Stimulated activated CD8-positive, alpha-beta memory T cell treated with anti-CD3 and anti-CD28 coated beads, Interleukin-12 subunit alpha, Interleukin-12 subunit beta, amount 100 ng/mL, for 24 hours (primary cell): ENCODE data around the gene RAB37.
A peak's percentile ranks its signal among the peaks of the same experiment; 100 is the strongest.

Experiments used
- DNase-seq: peaks from one replicate; pipeline ENCODE4 v3.0.0-alpha.2; 2020; ENCODE audit errors: extremely low read depth

RAB37 gene

DNA sequence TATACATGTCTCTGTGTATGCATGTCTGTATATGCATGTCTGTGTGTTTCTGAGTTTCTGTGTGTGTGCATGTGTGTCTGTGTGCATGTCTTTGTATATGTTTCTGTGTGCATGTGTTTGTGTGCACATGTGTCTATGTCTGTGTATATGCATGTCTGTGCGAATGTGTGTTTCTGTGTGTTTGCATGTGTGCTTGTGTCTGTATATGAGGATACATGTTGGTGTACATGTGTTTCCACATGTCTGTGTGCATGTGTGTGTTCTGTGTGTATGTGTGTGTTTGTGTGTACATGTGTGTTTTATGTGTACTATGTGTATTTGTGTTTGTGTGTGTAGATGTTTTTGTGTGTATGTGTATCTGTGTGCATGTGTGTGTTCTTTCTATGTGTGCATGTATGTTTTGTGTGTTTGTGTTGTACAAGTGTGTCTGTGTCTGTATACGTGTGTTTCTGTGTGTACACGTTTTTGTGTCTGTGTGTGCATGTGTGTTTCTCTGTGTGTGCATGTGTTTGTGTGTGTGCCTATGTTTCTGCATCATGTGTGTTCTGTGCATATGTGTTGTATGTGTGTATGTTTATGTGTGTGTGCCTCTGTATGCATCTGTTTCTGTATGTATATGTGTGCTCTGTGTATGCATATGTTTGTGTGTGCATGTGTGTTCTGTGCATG is 8.9 kb upstream of the RAB37 start:
- no peak for DNase-seq

DNA sequence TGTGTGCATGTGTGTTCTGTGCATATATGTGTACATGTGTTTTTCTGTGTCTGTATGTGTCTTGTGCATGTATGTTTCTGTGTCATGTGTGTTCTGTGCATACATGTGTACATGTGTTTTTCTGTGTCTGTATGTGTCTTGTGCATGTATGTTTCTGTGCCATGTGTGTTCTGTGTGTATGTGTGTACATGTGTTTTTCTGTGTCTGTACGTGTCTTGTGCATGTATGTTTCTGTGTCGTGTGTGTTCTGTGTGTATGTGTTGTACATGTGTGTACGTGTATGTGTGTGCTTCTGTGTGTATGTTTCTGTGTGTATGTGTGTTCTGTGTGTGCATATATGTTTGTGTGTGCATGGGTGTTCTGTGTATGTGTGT is 8.4 kb upstream of the RAB37 start:
- no peak for DNase-seq

- no peak for DNase-seq
Measured at GRCh38 chr17:74729368-74729767, 7.7 kb upstream of the RAB37 start.

DNA sequence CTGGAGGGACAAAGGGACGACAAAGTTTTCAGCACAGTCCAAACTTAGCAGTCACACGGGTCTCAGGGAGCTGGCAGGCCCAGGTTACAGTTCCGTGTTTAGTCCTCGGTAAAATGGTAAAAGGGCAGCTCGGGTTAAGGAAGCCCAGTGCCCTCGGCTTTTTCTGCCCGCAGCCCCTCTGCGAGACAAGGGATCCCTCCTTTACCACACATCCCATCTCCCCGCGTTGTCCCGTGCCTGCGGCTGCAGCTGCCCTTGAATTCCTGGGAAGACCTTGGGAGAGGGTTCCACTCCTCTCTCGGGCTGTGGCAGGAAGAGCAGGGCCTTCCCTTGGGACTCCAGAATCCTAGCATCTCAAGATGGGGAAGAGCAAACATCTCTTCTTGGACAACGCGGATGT is 7.2 kb upstream of the RAB37 start:
- no peak for DNase-seq

GRCh38 chr17:74730491-74731346 is 6.3 kb upstream of the RAB37 start:
- DNase-seq: no peak

DNA sequence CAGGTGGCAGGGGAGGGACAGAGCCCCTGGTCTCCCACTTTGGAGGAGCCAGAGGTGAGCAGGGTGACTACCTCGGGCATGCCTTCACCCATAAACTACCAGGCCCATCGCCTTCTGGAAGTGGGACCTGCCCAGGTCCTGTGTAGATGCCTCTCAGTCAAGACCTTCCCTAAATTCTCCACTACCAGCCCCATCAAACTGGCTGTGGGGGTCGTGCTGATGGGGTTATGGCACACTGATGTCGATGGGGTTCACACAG is 5.8 kb upstream of the RAB37 start:
- DNase-seq: no peak

GRCh38 chr17:74732042-74732867 is 4.8 kb upstream of the RAB37 start:
- DNase-seq: no peak

- DNase-seq: no peak
Measured at GRCh38 chr17:74733365-74734122, 3.5 kb upstream of the RAB37 start.

DNA sequence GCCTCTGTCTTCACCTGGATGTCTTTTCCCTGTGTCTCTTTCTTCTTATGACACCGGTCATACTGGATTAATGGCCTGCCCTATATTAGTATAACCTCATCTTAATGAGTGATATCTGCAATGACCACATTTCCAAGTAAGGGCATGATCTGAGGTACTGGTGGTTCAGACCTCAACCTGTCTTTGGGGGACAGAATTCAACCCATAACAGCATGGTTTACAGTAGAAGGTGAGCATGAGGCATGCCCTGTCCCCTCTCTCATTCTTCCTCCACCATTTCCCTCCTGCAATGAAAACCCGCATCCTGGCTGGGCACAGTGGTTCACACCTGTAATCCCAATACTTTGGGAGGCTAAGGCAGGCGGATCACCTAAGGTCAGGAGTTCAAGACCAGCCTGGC is 2.8 kb upstream of the RAB37 start:
- DNase-seq: no peak

DNA sequence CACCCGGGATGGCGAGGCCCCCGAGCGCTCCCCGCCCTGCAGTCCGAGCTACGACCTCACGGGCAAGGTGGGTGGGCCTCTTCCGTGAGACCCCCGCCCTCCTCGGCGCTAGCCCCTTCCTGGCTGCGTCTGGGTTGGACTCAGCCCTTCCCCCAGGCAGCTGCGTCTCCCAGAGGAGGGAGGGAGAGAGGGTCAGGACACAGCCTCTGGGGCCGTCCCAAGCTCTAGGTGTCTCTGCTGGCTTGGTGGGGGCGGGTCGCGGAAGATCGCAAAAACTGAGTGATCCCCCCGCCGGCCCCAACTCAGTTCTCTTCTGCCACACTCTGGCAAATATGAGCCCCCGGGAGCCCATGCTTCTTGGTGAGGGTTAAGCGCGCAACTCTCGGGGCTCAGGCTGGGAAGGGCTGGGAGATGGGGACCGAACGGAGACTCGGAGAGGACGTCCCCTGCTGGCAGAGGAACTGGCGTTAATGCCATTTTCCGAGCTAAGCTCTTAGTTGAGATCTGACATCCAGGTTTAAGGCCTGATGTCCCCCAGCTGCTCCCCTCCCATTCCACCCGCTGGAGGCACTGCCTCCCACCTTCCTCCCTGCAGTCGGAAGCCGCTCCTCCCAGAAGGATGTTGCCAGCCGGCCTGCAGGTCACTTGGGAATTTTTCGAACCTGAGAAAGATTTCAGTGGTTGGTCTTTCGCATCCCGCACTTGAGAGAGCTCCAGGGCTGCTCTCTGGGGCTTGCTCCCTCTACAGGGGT is 419 bp downstream of the RAB37 start:
- no peak for DNase-seq

GRCh38 chr17:74738051-74738996 is 1.3 kb downstream of the RAB37 start:
- peak; percentile 48 for DNase-seq

GRCh38 chr17:74739227-74739831 is 2.3 kb downstream of the RAB37 start:
- no peak for DNase-seq

GRCh38 chr17:74740173-74740572 is 3.1 kb downstream of the RAB37 start:
- no peak for DNase-seq

- DNase-seq: no peak
Measured at GRCh38 chr17:74740641-74741387, 3.8 kb downstream of the RAB37 start.

- no peak for DNase-seq
Measured at GRCh38 chr17:74742153-74742515, 5.1 kb downstream of the RAB37 start.

DNA sequence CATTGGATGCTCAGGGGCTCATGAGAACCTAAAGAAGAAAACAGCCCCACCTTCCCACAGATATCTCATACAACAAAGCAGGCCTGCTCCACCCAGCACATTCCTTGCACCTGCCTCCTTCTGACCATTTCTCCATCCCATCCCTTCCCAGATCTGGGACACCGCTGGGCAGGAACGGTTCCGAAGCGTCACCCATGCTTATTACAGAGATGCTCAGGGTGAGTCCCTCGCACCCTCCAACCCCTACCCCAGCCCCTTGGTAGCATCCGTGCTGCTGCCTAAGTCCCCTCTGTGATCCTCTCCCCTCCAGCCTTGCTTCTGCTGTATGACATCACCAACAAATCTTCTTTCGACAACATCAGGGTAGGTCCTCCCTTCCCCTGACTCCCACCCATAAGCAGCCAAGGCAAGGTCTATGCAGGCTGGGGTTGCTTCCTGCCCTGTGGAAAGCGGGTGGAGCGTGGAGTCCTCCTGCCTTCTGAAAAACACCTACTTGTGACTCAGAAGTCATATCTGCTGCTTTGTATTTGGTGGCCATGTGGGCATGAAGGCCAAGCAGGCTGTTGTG is 6.0 kb downstream of the RAB37 start:
- no peak for DNase-seq

- DNase-seq: no peak
Measured at GRCh38 chr17:74743755-74744154, 6.7 kb downstream of the RAB37 start.

DNA sequence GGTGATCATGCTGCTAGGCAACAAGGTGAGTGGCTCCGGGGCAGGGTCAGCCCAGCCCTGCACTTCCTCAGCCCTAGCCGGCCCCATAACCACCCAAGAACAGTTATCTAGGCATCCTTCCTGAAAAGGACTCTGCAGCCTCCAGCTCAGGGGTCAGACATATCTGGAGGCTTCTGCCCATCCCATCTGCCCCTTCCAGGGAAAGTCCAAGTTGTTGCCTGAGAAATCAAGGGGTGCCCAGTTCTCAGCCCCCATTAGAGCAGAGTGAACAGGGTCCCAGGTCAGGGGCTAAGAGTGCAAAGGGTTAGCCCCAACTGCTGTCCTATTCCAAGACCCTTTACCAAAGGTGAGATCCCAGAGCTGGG is 7.3 kb downstream of the RAB37 start:
- DNase-seq: no peak
